OCI-LY7 (cell line): ENCODE data around the gene TMEM131L. TPM values are rescaled to one million over a fixed set of nuclear protein-coding genes. Genes with fewer than 3 reads are reported as not detected.

Source experiments
- BruUV-seq: library from RNA; stranded (reverse); fragments of 400-500 nt; replicated peaks from 2 replicates; lab custom pipeline; 2021; lab: Mats Ljungman, UMichigan
- CTCF ChIA-PET: fragments of 300-600 bp; sonication (Branson Sonifier 250); formaldehyde crosslinking; loops from one replicate; lab custom pipeline; 2022; ENCODE audit warnings: antibody characterized with exemption; ENCODE audit not compliant: unreplicated experiment; lab: Charles Lee
- POLR2A ChIA-PET: fragments of 300-600 bp; sonication (Branson Sonifier 250); formaldehyde crosslinking; loops from one replicate; lab custom pipeline; 2022; ENCODE audit warnings: antibody characterized with exemption; lab: Charles Lee
- DNase-seq: peaks from one replicate; pipeline ENCODE4 v3.0.0-alpha.2; 2015; ENCODE audit warnings: low spot score
- H2AFZ ChIP-seq: fragments of 200-600 bp; sonication (generic), shearing (Covaris generic); 2 replicates; pipeline ENCODE4 v1.6.1; 2014; ENCODE audit warnings: mild to moderate bottlenecking, antibody characterized with exemption, low read length, moderate library complexity
- H3K27ac ChIP-seq: fragments of 200-600 bp; sonication (generic); 2 replicates; pipeline ENCODE4 v1.5.1; 2014; ENCODE audit warnings: mixed run types, low read depth, mild to moderate bottlenecking, moderate library complexity, low read length, inconsistent platforms; ENCODE audit not compliant: poor library complexity, severe bottlenecking
- H3K36me3 ChIP-seq: fragments of 200-600 bp; sonication (generic); 2 replicates; pipeline ENCODE4 v1.6.1; 2014; ENCODE audit warnings: mild to moderate bottlenecking, antibody characterized with exemption, low read length, moderate library complexity, mixed read lengths; ENCODE audit not compliant: insufficient read depth
- H3K4me1 ChIP-seq: fragments of 200-600 bp; sonication (generic); 2 replicates; pipeline ENCODE4 v1.5.1; 2014; ENCODE audit warnings: mild to moderate bottlenecking, low read length; ENCODE audit not compliant: insufficient read depth, poor library complexity, severe bottlenecking
- H3K4me2 ChIP-seq: fragments of 200-600 bp; sonication (generic); 2 replicates; pipeline ENCODE4 v1.6.1; 2014; ENCODE audit warnings: mild to moderate bottlenecking, low read length
- H3K4me3 ChIP-seq: fragments of 200-600 bp; sonication (generic); 2 replicates; pipeline ENCODE4 v1.5.1; 2014; ENCODE audit warnings: mild to moderate bottlenecking, low read depth, low read length; ENCODE audit not compliant: poor library complexity, severe bottlenecking
- H3K79me2 ChIP-seq: fragments of 200-600 bp; sonication (generic); 2 replicates; pipeline ENCODE4 v1.6.1; 2016; ENCODE audit warnings: low read depth, mild to moderate bottlenecking, low read length, moderate library complexity, mixed read lengths; ENCODE audit not compliant: insufficient read depth
- H3K9me2 ChIP-seq: fragments of 200-600 bp; sonication (generic); 2 replicates; pipeline ENCODE4 v1.6.1; 2016; ENCODE audit warnings: mild to moderate bottlenecking, low read length, mixed read lengths; ENCODE audit not compliant: insufficient read depth
- H3K9me3 ChIP-seq: fragments of 200-600 bp; sonication (generic); 2 replicates; pipeline ENCODE4 v1.6.1; 2014; ENCODE audit warnings: mild to moderate bottlenecking, mixed run types, low read length, mixed read lengths
- H4K20me1 ChIP-seq: fragments of 200-600 bp; sonication (generic); 2 replicates; pipeline ENCODE4 v1.6.1; 2014; ENCODE audit warnings: mild to moderate bottlenecking, antibody characterized with exemption, low read length, moderate library complexity, mixed read lengths; ENCODE audit not compliant: insufficient read depth
- CTCF ChIP-seq: fragments of 200-600 bp; sonication (generic); conservative IDR thresholded peaks from 2 replicates; pipeline ENCODE4 v1.5.1; 2014; ENCODE audit warnings: mild to moderate bottlenecking, antibody characterized with exemption, low read length, moderate library complexity, mixed read lengths
- EZH2phosphoT487 ChIP-seq: fragments of 200-600 bp; sonication (generic); IDR thresholded peaks from 2 replicates; pipeline ENCODE4 v1.6.1; 2018; ENCODE audit warnings: low read depth, borderline replicate concordance, mild to moderate bottlenecking, mixed run types, antibody characterized with exemption, low read length, moderate library complexity, mixed read lengths
- intact Hi-C: fragments of 100-400 bp; cut with micrococcal nuclease; formaldehyde crosslinking; loops from one replicate; pipeline ENCODE4 v1.10.0; 2022; ENCODE audit not compliant: unreplicated experiment
- total RNA-seq, 2 experiments: library from RNA; depleted of rRNA in 1 of 2; stranded (reverse); fragments of >200 nt in 1 of 2; shearing (Covaris generic) in 1 of 2; gene quantifications; 2 replicates each; pipeline ENCODE4 v1.2.3, GENCODE V29; 2014 to 2022

Gene TMEM131L
- total RNA-seq, 2 experiments from 2014 or later, result 133 to 148 TPM

GRCh38 chr4:153595894-153596601 is 129.9 kb downstream of the TMEM131L start:
- BruUV-seq, result no TSS peak
- intact Hi-C loops, result no loop called here
- peaks cover 2% of the 10 kb centered on the region; the same call in 1 of the 2 replicates for H3K79me2 ChIP-seq

GRCh38 chr4:153602758-153603157 is 136.6 kb downstream of the TMEM131L start:
- intact Hi-C loops, result loop anchor here (2.0 kb wide), 1 partner anchor 14 kb away; no protein-coding TSS in a partner anchor
- CTCF ChIA-PET, result interaction anchor here (0.5 kb wide), 1 partner anchor 24 kb away, joined by 3 read pairs; no protein-coding TSS in a partner anchor
- no peak for DNase-seq
- POLR2A ChIA-PET, result interaction anchor here (0.7 to 1.4 kb wide), 3 partner anchors 9 to 654 kb away, joined by 3 read pairs; no protein-coding TSS in a partner anchor
- no peak for TF ChIP-seq CTCF
- no peak for TF ChIP-seq EZH2phosphoT487
- H3K9me3 ChIP-seq, result no peaks in the 10 kb centered on the region
- no TSS peak for BruUV-seq
- no peaks in the 10 kb centered on the region for H3K9me2 ChIP-seq
- peaks cover 100% of the 10 kb centered on the region for H3K36me3 ChIP-seq
- H4K20me1 ChIP-seq, result no peaks in the 10 kb centered on the region
- H3K27ac ChIP-seq, result no peak overlapping the region
- no peak overlapping the region for H3K4me3 ChIP-seq
- H3K79me2 ChIP-seq, result peaks cover 36% of the 10 kb centered on the region; the same call in 1 of the 2 replicates
- no peak overlapping the region for H2AFZ ChIP-seq
- H3K4me1 ChIP-seq, result no peaks in the 10 kb centered on the region
- H3K4me2 ChIP-seq, result no peak overlapping the region

More at GRCh38 chr4:153595894-153596601, 129.9 kb downstream of the TMEM131L start:
- Histone ChIP-seq H3K9me2 (no peaks in the 10 kb centered on the region), H2AFZ (no peak overlapping the region), H3K27ac (no peak overlapping the region), H3K9me3 (no peaks in the 10 kb centered on the region), H3K4me3 (no peak overlapping the region), H3K4me1 (no peaks in the 10 kb centered on the region), H3K4me2 (no peak overlapping the region), H3K36me3 (peaks cover 99% of the 10 kb centered on the region), H4K20me1 (no peaks in the 10 kb centered on the region)
- POLR2A ChIA-PET, result interaction anchor here (0.6 to 5.4 kb wide), 7 partner anchors 9 to 285 kb away, joined by 3 to 33 read pairs (median 4); partner anchors contain the start of gene TMEM131L
- DNase-seq, result no peak
- CTCF ChIA-PET, result interaction anchor here (0.5 kb wide), 1 partner anchor 37 kb away, joined by 4 read pairs; no protein-coding TSS in a partner anchor
- TF ChIP-seq CTCF (no peak), EZH2phosphoT487 (no peak)

- ChIA-PET POLR2A (interaction anchor here (0.7 to 1.4 kb wide), 3 partner anchors 9 to 654 kb away, joined by 3 read pairs; no protein-coding TSS in a partner anchor), CTCF (no interaction called here)
- H3K79me2 ChIP-seq, result peaks cover 40% of the 10 kb centered on the region; the same call in 1 of the 2 replicates
- intact Hi-C loops, result loop anchor here (2.0 kb wide), 1 partner anchor 14 kb away; no protein-coding TSS in a partner anchor
- H3K4me2 ChIP-seq, result no peak overlapping the region
- no peaks in the 10 kb centered on the region for H3K9me2 ChIP-seq
- H2AFZ ChIP-seq, result no peak overlapping the region
- H4K20me1 ChIP-seq, result peaks cover 1% of the 10 kb centered on the region; the same call in 1 of the 2 replicates
- H3K9me3 ChIP-seq, result no peaks in the 10 kb centered on the region
- TF ChIP-seq CTCF, result no peak
- no peak for TF ChIP-seq EZH2phosphoT487
- H3K27ac ChIP-seq, result no peak overlapping the region
- H3K4me1 ChIP-seq, result no peaks in the 10 kb centered on the region
- no peak for DNase-seq
- no TSS peak for BruUV-seq
- H3K36me3 ChIP-seq, result peaks cover 100% of the 10 kb centered on the region
- no peak overlapping the region for H3K4me3 ChIP-seq
These were observed 137.1 kb downstream of the TMEM131L start for GRCh38 chr4:153603258-153603657.
